KMS-11 (cell line): ENCODE data around the gene C3AR1.

Source experiments
- H2AFZ ChIP-seq: fragments of 200-600 bp; sonication (generic); 2 replicates; pipeline ENCODE4 v1.6.1; 2016; ENCODE audit warnings: antibody characterized with exemption, mixed run types, low read depth
- H3K27ac ChIP-seq: fragments of 200-600 bp; sonication (generic); 2 replicates; pipeline ENCODE4 v1.6.1; 2016; ENCODE audit warnings: mild to moderate bottlenecking, mixed run types
- H3K27me3 ChIP-seq: fragments of 200-600 bp; sonication (generic); 2 replicates; pipeline ENCODE4 v1.6.1; 2017; ENCODE audit warnings: mild to moderate bottlenecking, low read depth, mixed run types, moderate library complexity; ENCODE audit not compliant: insufficient read depth
- H3K36me3 ChIP-seq: fragments of 200-600 bp; sonication (generic); 2 replicates; pipeline ENCODE4 v1.6.1; 2017; ENCODE audit warnings: mild to moderate bottlenecking, mixed run types; ENCODE audit not compliant: insufficient read depth
- H3K4me1 ChIP-seq: fragments of 200-600 bp; sonication (generic); 2 replicates; pipeline ENCODE4 v1.6.1; 2016; ENCODE audit warnings: mild to moderate bottlenecking, low read depth, mixed run types; ENCODE audit not compliant: poor library complexity, severe bottlenecking
- H3K4me2 ChIP-seq: fragments of 200-600 bp; sonication (generic); 2 replicates; pipeline ENCODE4 v1.7.0; 2016; ENCODE audit warnings: mild to moderate bottlenecking, mixed run types
- H3K4me3 ChIP-seq: fragments of 200-600 bp; sonication (generic); IDR thresholded peaks from 2 replicates; pipeline ENCODE4 v1.6.1; 2017; ENCODE audit warnings: low read depth, low read length, mixed read lengths; ENCODE audit not compliant: insufficient read depth
- H3K79me2 ChIP-seq: fragments of 200-600 bp; sonication (generic); 2 replicates; pipeline ENCODE4 v1.6.1; 2016; ENCODE audit warnings: low read depth, mixed run types; ENCODE audit not compliant: insufficient read depth
- H3K9ac ChIP-seq: fragments of 200-600 bp; sonication (generic); 2 replicates; pipeline ENCODE4 v1.6.1; 2016; ENCODE audit warnings: mild to moderate bottlenecking, mixed run types
- H4K20me1 ChIP-seq: fragments of 200-600 bp; sonication (generic); 2 replicates; pipeline ENCODE4 v1.6.1; 2016; ENCODE audit warnings: mild to moderate bottlenecking, mixed run types; ENCODE audit not compliant: insufficient read depth
- TF ChIP-seq, protein P1 (sequence below): fragments of 200-600 bp; sonication (generic); conservative IDR thresholded peaks from 2 replicates; pipeline ENCODE4 v1.6.1; 2017; ENCODE audit warnings: low read depth, mild to moderate bottlenecking, antibody characterized with exemption, low read length, moderate library complexity, mixed read lengths

C3AR1 gene

DNA sequence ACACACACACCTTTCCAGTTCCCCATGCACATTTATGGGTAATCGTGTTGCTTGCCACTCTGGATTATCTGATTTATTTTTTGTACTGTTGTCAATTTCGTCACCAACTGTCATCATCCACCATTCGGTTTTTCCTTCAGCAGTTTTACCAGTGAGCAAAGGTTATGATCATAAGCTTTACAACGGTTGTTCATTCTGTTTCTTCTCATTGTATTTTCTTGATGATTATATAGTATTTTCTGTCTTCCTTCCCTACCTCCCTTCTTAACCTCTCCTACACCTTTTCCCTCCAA, 16.6 kb upstream of the C3AR1 start:
- H3K27me3 ChIP-seq, result no peaks in the 10 kb centered on the region
- peaks cover 49% of the 10 kb centered on the region for H3K79me2 ChIP-seq
- no peaks in the 10 kb centered on the region for H3K36me3 ChIP-seq
- peak overlapping the region; percentile 90 for H3K9ac ChIP-seq
- peak overlapping the region; percentile 81 for H3K4me2 ChIP-seq
- H4K20me1 ChIP-seq, result no peaks in the 10 kb centered on the region
- H3K4me3 ChIP-seq, result no peak overlapping the region
- peaks cover 43% of the 10 kb centered on the region for H3K4me1 ChIP-seq
- TF ChIP-seq, protein P1, sequence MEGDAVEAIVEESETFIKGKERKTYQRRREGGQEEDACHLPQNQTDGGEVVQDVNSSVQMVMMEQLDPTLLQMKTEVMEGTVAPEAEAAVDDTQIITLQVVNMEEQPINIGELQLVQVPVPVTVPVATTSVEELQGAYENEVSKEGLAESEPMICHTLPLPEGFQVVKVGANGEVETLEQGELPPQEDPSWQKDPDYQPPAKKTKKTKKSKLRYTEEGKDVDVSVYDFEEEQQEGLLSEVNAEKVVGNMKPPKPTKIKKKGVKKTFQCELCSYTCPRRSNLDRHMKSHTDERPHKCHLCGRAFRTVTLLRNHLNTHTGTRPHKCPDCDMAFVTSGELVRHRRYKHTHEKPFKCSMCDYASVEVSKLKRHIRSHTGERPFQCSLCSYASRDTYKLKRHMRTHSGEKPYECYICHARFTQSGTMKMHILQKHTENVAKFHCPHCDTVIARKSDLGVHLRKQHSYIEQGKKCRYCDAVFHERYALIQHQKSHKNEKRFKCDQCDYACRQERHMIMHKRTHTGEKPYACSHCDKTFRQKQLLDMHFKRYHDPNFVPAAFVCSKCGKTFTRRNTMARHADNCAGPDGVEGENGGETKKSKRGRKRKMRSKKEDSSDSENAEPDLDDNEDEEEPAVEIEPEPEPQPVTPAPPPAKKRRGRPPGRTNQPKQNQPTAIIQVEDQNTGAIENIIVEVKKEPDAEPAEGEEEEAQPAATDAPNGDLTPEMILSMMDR, result no peak
- H2AFZ ChIP-seq, result peak overlapping the region; percentile 72; the same call in 1 of the 2 replicates
- H3K27ac ChIP-seq, result peak overlapping the region; percentile 96

DNA sequence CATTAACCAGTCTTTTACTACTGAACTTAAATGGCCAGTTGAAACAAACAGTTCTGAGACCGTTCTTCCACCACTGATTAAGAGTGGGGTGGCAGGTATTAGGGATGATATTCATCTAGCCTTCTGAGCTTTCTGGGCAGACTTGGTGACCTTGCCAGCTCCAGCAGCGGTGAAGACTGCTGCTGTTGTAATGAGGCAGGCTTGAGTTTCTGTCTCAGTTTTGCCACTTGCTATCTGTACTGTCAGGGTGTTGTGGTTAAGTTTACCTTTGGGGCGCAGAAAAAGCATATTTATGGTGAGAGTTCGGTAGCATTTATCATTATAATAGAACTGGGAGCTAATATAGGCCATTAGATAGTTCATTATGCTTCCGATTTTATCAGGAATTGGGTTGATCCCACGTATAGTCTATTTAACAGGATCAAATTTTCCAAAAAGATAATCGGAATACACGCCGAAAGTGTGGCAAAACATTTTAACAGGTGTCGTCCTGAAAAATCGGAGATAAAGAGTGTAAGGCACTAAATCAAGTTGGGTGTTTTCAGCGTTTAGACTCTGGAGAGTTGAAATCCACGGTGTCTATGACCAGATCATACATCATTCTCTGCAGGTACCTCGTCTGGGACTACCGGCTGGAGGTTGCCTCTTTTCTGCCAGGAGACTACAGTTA, 15.2 kb upstream of the C3AR1 start:
- Histone ChIP-seq H3K36me3 (no peaks in the 10 kb centered on the region), H3K9ac (peak overlapping the region; percentile 90), H3K4me3 (no peak overlapping the region), H2AFZ (peak overlapping the region; percentile 72), H3K79me2 (peaks cover 42% of the 10 kb centered on the region), H3K27ac (peak overlapping the region; percentile 96), H3K4me2 (peak overlapping the region; percentile 81), H3K4me1 (peaks cover 30% of the 10 kb centered on the region), H4K20me1 (no peaks in the 10 kb centered on the region), H3K27me3 (no peaks in the 10 kb centered on the region)
- TF ChIP-seq, protein P1, result no peak

DNA sequence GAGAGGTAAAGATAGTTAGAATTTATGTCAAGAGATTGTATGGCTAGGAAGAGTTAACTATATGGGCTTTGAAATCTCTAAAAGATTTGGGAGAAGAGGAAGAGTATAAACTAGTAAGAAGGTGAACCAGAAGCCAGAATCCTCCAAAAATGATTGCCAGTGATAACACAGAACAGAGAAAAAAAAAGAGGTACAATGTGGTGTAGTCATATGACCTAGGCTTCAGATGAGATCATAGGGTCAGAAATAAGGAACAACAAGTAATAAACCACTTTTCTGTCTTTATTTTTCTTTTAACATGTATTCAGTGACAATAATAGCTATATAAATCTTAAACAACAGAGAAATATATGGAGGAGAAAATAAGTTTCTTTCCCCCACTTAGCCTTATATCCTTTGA, 14.0 kb upstream of the C3AR1 start:
- Histone ChIP-seq H3K79me2 (peaks cover 29% of the 10 kb centered on the region), H3K27ac (no peak overlapping the region; the same call in 1 of the 2 replicates), H3K36me3 (no peaks in the 10 kb centered on the region), H3K27me3 (no peaks in the 10 kb centered on the region), H3K4me3 (no peak overlapping the region), H2AFZ (no peak overlapping the region; the same call in 1 of the 2 replicates), H3K4me1 (peaks cover 27% of the 10 kb centered on the region), H4K20me1 (no peaks in the 10 kb centered on the region), H3K9ac (no peak overlapping the region; the same call in 1 of the 2 replicates), H3K4me2 (peak overlapping the region; percentile 81)
- TF ChIP-seq, protein P1, result no peak

DNA sequence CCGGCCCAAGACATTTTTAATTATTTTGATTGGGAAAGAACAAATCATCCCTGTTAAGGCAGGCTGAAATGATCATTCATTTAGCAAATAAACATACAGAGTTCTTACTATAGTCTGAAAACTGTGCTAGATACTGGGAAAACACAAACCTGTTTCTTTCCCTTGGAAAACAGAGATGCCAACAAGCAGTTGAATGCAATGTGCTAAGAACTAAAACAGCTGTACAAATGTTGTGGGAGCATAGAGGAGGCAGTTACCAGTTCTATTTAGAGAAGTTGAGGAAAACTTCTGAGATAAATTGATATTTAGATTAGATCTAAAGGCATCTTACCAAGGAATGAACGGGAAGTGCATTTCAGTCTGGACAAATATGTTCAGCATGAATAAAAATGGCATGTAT, 12.8 kb upstream of the C3AR1 start:
- peaks cover 25% of the 10 kb centered on the region for H3K4me1 ChIP-seq

More for the DNA sequence above, 12.8 kb upstream of the C3AR1 start:
- H3K79me2 ChIP-seq, result peaks cover 18% of the 10 kb centered on the region
- H2AFZ ChIP-seq, result no peak overlapping the region
- no peaks in the 10 kb centered on the region for H3K36me3 ChIP-seq
- no peaks in the 10 kb centered on the region for H3K27me3 ChIP-seq
- TF ChIP-seq, protein P1, result no peak
- no peaks in the 10 kb centered on the region for H4K20me1 ChIP-seq
- no peak overlapping the region for H3K9ac ChIP-seq
- H3K27ac ChIP-seq, result no peak overlapping the region
- H3K4me3 ChIP-seq, result no peak overlapping the region
- H3K4me2 ChIP-seq, result no peak overlapping the region
